Osteocyte (in vitro differentiated cells): ENCODE measurements around the gene STAB1. TPM values are rescaled to one million over a fixed set of nuclear protein-coding genes. Genes with fewer than 3 reads are reported as not detected.
A peak's percentile ranks its signal among the peaks of the same experiment; 100 is the strongest.

ENCODE experiments used
- DNase-seq: peaks from one replicate; pipeline ENCODE4 v3.0.0; 2021; ENCODE audit warnings: mixed read lengths; ENCODE audit not compliant: unreplicated experiment; ENCODE audit errors: extremely low spot score
- H3K27ac Mint-ChIP-seq: one replicate; pipeline ENCODE4 v1.8.0; 2021; ENCODE audit warnings: mild to moderate bottlenecking, mixed read lengths; ENCODE audit not compliant: unreplicated experiment
- H3K27me3 Mint-ChIP-seq: one replicate; pipeline ENCODE4 v1.8.0; 2021; ENCODE audit warnings: mixed read lengths; ENCODE audit not compliant: unreplicated experiment
- H3K36me3 Mint-ChIP-seq: one replicate; pipeline ENCODE4 v1.8.0; 2021; ENCODE audit warnings: mixed read lengths; ENCODE audit not compliant: unreplicated experiment
- H3K4me1 Mint-ChIP-seq: one replicate; pipeline ENCODE4 v1.8.0; 2021; ENCODE audit warnings: mixed read lengths; ENCODE audit not compliant: unreplicated experiment
- H3K4me3 Mint-ChIP-seq: one replicate; pipeline ENCODE4 v1.8.0; 2021; ENCODE audit warnings: mild to moderate bottlenecking, moderate library complexity, mixed read lengths; ENCODE audit not compliant: unreplicated experiment
- H3K9me3 Mint-ChIP-seq: one replicate; pipeline ENCODE4 v1.8.0; 2021; ENCODE audit warnings: mixed read lengths; ENCODE audit not compliant: unreplicated experiment
- CTCF ChIP-seq: fragments of 200-600 bp; sonication (generic); IDR thresholded peaks from 2 replicates; pipeline ENCODE4 v1.5.0; 2021; ENCODE audit warnings: antibody characterized with exemption, mild to moderate bottlenecking, moderate library complexity
- total RNA-seq: library from RNA; stranded (reverse); gene quantifications from 2 replicates; pipeline ENCODE4 v1.2.1, GENCODE V29; 2021

The STAB1 gene
- total RNA-seq, 1 donor from 2014 or later: not detected

- H3K9me3 Mint-ChIP-seq: no peaks in the 10 kb centered on the region
- DNase-seq: peak; percentile 83
Observed at GRCh38 chr3:52456169-52456799, 38.9 kb upstream of the STAB1 start.

GRCh38 chr3:52456800-52457183 lies 38.3 kb upstream of the STAB1 start:
- H3K36me3 Mint-ChIP-seq: peaks cover 16% of the 10 kb centered on the region
- H3K4me1 Mint-ChIP-seq: peaks cover 23% of the 10 kb centered on the region
- no peak for DNase-seq
- no peak for TF ChIP-seq CTCF
- H3K27ac Mint-ChIP-seq: peak overlapping the region; percentile 94
- no peaks in the 10 kb centered on the region for H3K27me3 Mint-ChIP-seq
- H3K9me3 Mint-ChIP-seq: no peaks in the 10 kb centered on the region
- H3K4me3 Mint-ChIP-seq: peak overlapping the region; percentile 98

More at GRCh38 chr3:52456169-52456799, 38.9 kb upstream of the STAB1 start:
- H3K27me3 Mint-ChIP-seq: no peaks in the 10 kb centered on the region
- H3K4me3 Mint-ChIP-seq: peak overlapping the region; percentile 98
- peaks cover 16% of the 10 kb centered on the region for H3K36me3 Mint-ChIP-seq
- H3K4me1 Mint-ChIP-seq: peaks cover 23% of the 10 kb centered on the region
- H3K27ac Mint-ChIP-seq: peak overlapping the region; percentile 94
- no peak for TF ChIP-seq CTCF

GRCh38 chr3:52458031-52458760 lies 36.9 kb upstream of the STAB1 start:
- DNase-seq: no peak
- peaks cover 25% of the 10 kb centered on the region for H3K4me1 Mint-ChIP-seq
- no peak overlapping the region for H3K27ac Mint-ChIP-seq
- no peaks in the 10 kb centered on the region for H3K9me3 Mint-ChIP-seq
- no peak for TF ChIP-seq CTCF
- no peak overlapping the region for H3K4me3 Mint-ChIP-seq
- H3K27me3 Mint-ChIP-seq: no peaks in the 10 kb centered on the region
- H3K36me3 Mint-ChIP-seq: peaks cover 26% of the 10 kb centered on the region

- Mint-ChIP-seq H3K27ac (no peak overlapping the region), H3K4me1 (peaks cover 24% of the 10 kb centered on the region), H3K9me3 (no peaks in the 10 kb centered on the region), H3K4me3 (no peak overlapping the region), H3K36me3 (peaks cover 28% of the 10 kb centered on the region), H3K27me3 (no peaks in the 10 kb centered on the region)
- no peak for DNase-seq
- no peak for TF ChIP-seq CTCF
Observed at GRCh38 chr3:52458770-52459545, 36.2 kb upstream of the STAB1 start.

- DNase-seq: no peak
- no peaks in the 10 kb centered on the region for H3K27me3 Mint-ChIP-seq
- no peak for TF ChIP-seq CTCF
- H3K4me1 Mint-ChIP-seq: peaks cover 16% of the 10 kb centered on the region
- no peak overlapping the region for H3K27ac Mint-ChIP-seq
- H3K4me3 Mint-ChIP-seq: no peak overlapping the region
- H3K36me3 Mint-ChIP-seq: peaks cover 35% of the 10 kb centered on the region
- H3K9me3 Mint-ChIP-seq: no peaks in the 10 kb centered on the region
Observed at GRCh38 chr3:52461874-52462273, 33.3 kb upstream of the STAB1 start.
